HG03520 (cell line): ENCODE measurements around the gene MSI2.

Source experiments
- ATAC-seq: cut with Tn5 transposase; IDR thresholded peaks from one replicate; pipeline ENCODE4 v1.9.1; 2021; ENCODE audit warnings: mild to moderate bottlenecking, moderate library complexity; ENCODE audit not compliant: unreplicated experiment

MSI2 gene

DNA sequence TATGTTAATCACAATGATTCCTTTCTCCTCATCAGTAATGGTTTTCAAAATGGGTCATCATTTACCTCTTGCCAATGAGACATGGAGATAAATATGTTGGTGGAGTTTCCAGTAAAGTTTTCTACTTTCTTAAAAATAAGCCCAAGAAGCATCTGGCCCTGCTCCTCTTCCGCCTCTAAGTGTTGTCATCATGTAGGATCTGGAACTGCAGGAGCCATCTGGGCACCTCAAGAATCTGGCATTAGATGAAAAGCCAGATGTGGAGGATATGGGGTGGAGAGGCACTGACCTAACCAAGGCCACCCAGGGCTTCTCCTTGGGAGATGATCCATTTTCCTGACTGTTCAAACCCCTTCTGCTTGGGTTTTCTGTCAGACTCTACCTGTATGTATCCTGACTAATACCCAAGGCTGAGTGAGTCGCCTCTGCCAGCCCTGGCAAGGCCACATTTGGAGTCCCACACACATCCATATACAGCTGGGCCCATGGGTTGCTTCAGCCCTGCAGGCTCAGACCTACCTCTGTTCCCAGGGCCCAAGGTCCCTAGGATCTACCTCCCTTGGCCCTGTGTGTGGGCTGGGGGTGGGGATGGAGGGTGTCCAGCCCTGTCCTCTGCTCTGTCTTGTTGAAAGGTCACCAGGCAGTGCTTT is 464.2 kb downstream of the MSI2 start:
- no peak for ATAC-seq

DNA sequence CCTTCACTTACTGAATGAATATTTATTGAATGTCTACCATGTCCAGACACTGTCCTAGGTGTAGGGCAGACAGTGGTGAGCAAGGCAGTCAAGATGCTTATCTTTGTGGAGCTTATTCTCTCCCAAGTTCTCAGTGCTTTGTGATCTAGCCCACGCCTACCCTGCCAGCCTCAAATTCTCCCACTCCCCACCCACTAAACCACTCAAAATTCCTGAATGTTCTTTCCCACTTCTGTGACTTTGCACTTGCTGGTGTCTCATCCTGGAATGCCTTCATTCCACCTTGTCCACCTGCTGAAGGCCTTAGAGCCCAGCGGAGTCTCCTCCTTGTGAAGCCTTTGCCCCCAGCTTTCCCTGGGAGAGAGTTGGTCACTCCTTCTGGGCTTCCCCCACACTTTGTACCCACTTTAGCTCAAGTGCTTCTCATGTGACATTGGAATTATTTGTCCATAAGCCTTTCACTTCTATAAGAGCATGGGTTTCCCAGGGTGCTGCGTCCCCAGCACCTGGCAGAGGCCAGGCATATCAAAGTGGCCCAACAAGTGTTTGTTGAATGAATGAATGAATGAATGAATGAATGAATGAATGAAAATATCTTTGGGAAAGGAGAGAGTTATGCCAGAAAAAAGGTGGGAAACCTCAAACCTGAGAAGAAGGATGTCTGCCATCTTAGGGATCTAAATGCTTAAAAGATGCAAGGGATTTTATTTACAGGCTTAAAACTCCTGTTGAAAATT is 465.8 kb downstream of the MSI2 start:
- no peak for ATAC-seq

DNA sequence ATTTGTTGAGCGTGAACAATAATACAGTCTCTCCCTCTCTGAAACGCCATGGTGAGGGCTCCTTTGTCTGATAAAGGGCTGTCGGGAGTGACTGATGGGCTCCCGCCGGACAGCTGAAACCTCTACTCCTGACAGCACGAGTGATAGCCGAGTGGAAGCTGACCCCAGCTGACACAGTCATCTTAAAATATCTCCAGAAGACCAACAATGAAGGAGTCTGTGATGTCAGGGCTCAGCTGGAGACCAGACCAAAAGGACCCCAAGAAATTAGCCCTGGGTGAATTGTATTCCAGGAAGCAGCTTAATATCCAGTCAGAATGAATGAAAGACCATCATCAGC is 466.4 kb downstream of the MSI2 start:
- ATAC-seq: no peak

DNA sequence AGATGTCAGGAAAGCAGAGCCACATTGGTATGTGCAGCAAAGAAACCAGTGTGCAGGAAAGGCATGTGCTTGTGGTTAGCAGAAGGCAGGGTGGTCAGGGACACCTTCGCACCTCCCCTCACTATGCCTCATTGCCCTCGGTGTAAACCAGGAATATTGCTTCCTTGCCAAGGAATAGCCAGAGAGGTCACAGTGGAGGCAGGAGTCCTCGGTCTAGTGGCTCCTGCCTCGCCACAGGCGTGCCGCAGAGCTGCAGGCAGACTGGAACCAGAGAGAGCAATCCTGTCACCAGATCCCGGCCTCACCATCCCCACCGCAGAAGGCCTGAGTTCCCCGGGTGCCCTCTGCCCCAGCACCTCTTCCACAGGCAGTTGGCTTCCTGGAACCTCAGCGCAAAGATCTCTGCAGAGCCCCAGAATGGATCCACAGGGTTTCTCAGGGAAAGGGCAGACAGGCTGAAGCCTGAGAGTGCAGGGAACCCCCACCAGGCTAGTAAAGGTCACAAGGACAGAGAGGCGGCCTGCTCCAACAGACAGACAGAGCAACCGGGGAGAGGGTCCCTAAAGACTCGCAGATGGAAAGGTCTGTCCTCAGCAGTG is 467.2 kb downstream of the MSI2 start:
- no peak for ATAC-seq

DNA sequence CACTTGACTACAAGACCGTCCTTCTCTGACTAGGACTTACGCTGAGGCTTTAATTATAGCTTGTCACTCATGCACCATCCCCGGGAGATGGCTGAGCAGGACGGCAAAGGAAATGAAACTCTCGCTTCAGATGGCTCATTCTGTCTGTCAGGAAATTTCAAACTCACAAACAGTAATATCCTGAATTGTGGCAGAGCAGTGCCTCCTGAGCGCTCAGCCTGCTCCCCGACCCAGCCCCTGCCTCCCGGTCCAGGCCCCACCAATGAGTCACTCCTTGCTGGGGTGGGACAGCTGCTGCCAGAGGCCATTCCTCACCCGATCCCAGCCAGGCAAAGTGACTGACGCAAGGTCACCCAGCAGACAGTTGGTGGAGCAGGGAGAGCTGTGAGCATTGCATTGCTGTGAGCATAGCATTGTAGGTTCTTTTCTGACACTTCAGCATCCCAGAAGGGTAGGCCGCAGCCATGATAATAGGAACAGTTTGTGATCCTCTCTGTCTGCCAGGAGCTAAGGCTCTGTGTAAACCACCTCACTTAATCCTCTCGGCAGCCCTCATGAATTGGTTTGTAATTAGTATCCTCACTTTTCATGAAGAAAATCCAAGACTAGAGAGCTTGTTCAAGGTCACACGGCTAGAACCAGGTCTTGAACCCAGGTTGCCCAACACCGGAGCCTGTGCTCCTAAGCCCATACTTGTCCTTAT is 467.9 kb downstream of the MSI2 start:
- ATAC-seq: no peak

DNA sequence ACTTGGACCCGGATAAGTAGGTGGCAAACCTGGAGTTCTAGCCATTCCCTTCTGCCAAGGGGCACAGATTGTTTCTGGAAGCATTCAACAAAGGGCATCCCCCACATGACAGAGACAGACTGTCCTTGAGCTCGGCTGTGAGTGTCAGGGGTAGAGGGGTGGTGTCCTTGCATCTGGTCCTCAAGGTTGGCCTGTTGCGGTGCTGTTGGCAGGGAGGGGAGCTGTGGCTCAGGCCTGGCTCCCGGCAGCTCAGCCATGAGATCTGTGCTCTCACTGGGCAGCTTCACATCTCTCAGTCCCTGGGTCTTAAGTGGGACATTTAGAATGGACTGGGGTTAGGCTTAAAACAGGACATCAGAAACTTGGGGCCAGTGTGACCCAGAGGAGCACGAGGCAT is 468.4 kb downstream of the MSI2 start:
- ATAC-seq: no peak

DNA sequence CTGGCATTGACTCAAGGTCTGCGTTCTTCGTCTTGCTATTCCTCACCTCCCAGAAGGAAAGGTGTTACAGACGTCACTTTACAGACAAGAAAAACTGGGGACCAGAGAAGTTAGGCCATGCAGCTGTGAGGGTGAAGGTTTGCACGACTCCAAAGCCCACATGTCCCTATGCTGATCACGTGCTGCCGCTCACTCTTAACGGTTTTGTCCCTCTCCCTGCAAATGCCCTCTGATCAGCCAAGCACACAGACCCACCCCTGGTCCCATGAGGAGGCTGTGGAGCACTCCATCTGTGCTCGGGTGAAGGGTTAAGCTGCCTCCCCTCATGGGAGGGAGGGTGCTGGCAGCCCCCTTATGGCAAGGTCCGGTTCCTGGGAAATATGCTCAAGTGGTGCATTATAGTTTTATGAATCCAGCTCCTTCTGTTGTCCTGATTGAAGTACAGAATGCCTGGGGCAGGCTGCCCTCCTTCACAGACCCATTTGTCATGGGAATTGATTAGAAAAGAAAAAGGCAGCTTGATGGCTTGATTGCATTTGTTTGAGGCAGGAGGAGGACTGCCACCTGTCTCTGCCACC is 470.0 kb downstream of the MSI2 start:
- no peak for ATAC-seq

DNA sequence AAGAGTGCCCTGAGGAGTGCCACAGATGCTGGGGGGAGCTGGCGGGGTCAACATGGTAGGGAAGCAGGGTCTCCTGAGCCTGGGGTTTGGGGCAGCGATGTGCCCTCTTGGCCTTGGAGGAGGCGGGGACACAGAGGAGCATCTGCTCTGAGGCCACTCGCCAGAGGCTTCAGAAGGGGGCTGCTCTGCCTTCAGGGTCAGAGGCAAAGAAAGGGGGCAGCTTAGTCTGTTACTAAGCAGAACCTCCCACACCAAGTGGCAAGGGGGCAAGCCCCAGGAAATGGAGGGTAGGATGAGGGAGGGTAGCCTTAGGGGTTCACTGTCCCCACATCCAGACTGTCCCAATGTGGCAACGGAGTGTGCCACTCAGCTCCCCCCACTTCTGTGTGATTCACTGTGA is 470.5 kb downstream of the MSI2 start:
- ATAC-seq: no peak

DNA sequence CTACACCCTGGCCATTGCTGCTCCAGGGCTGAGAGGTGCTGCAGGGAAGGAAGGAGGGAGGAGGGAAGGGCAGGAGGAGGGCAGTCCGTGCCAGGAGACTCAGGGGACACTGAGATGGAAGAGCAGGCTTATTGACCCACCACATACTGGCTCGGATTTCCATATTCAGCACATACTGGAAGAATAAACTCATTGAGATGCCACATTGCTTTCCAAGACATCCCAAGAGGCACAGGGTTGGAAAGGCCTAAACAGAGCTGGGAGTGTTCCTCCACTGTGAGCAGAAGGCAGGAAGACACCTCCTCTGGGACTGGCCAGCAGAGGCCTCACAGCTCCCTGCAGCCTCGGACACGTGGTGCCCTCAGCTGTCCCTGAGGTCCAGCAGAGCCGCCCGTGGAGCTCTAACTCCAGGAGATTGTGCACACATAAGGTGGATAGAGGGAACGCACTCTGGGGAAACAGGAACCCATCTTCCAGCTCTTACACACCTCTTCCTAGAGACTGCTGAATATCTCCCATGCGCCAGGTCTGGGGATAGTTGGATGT is 471.4 kb downstream of the MSI2 start:
- ATAC-seq: no peak

DNA sequence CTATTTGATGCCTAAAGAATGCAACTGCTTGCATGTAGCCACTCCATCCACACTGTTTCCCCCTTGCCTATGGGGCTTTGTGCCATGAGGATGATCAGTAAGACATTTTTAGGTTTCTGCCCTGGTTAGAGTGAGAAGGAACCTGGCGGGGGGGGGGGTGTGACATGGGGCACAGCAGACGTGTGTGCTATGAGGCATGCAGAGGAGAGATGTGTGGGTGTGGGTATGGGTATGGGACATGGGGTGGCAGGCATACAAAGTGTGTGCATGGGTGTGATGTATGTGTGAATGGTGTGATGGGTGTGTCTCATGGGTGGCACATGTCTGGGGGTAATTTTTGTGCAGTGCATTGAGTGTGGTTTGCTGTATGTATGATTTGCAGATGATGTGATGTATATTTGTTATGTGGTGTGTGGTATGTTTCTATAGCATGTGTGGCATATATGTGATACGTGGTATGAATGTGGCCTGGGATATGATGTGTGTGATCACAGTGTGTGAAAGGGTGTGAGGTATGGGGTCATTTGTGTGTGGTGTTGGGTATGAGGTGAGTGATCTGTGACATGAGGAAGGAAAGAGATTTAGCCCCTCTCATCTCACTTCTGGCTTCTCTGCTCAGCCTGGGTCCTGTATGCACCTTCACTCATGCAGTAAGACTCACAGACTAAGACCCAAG is 473.8 kb downstream of the MSI2 start:
- no peak for ATAC-seq

DNA sequence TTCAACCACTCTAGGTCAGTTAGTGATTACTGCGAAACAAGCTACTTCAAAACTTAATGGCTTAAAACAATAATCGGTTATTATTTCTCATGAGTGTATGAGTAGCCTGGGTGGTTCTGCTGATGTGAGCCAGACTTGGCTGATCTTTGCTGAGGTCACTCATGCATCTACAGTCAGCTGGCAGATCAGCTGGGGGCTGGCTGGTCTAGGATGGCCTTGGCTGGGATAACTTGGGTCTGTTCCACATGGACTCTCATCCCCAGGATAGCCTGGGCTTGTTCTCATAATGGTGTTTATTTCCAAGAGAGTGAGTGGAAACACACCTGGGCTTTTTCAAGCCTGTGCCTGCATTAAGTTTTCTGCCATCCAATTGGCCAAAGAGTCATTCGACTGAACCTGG is 475.7 kb downstream of the MSI2 start:
- no peak for ATAC-seq

DNA sequence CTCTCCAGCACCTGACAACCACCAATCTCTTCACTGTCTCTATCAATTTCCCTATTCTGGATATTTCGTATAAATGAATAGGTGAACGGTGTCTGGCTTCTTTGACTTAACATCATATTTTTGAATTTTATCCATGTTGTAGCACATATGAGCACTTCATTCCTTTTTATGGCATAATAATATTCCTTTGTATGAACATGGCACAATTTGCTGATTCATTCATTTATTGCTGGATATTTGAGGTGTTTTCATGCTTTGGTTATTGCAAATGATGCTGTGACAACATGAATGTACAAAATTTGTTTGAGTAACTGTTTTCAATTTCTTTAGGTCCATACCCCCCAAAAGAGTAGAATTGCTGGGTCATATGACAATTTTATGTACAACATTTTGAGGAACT is 476.8 kb downstream of the MSI2 start:
- ATAC-seq: no peak
